GM12878 (cell line): ENCODE measurements around the gene RFX5. TPM values are rescaled to one million over a fixed set of nuclear protein-coding genes. Genes with fewer than 3 reads are reported as not detected.

Source experiments
- ATAC-seq: fragments of 200-7000 bp; cut with Tn5 transposase; 3 replicates; pipeline ENCODE4 v1.9.1; 2020; ENCODE audit warnings: mild to moderate bottlenecking, moderate library complexity
- BruUV-seq: library from RNA; stranded (reverse); fragments of 400-500 nt; replicated peaks from 2 replicates; lab custom pipeline; 2021; lab: Mats Ljungman, UMichigan
- CTCF ChIA-PET: fragments of 300-600 bp; sonication (Branson Sonifier 250); formaldehyde crosslinking; extraction: SDS; loops from one replicate; lab custom pipeline; 2021; ENCODE audit warnings: inconsistent platforms; lab: Yijun Ruan, JAX
- POLR2A ChIA-PET: fragments of 350-600 bp; formaldehyde crosslinking; extraction: SDS; loops from one replicate; lab custom pipeline; 2021; ENCODE audit warnings: inconsistent platforms; lab: Charles Lee
- RAD21 ChIA-PET: fragments of 300-600 bp; sonication (Branson Sonifier 250); formaldehyde crosslinking; loops from one replicate; lab custom pipeline; 2023; ENCODE audit warnings: antibody characterized with exemption; ENCODE audit not compliant: unreplicated experiment; lab: Charles Lee
- SMC1A ChIA-PET: fragments of 300-600 bp; sonication (Branson Sonifier 250); formaldehyde crosslinking; loops from one replicate; lab custom pipeline; 2023; ENCODE audit not compliant: unreplicated experiment, uncharacterized antibody; lab: Charles Lee
- DNase-seq: peaks from one replicate; pipeline ENCODE4 v3.0.0-alpha.2; 2011; ENCODE audit warnings: low read depth, low spot score
- FAIRE-seq: peaks from 3 replicates; lab custom pipeline; 2011; peaks lifted over from hg19 to GRCh38; lab: Jason Lieb, UNC
- H2AFZ ChIP-seq: 2 replicates; pipeline ENCODE4 v1.6.0; 2011; ENCODE audit warnings: low read depth, low read length, control low read depth; ENCODE audit not compliant: control insufficient read depth
- H3K27ac ChIP-seq: 2 replicates; pipeline ENCODE4 v1.5.1; 2011; ENCODE audit warnings: control low read depth; ENCODE audit not compliant: control insufficient read depth, insufficient read depth
- H3K27me3 ChIP-seq, 2 experiments: replicated peaks in 1 of 2; 2 replicates each; pipeline versions ENCODE4 v1.6.0 to v1.6.1; 2011; ENCODE audit warnings: low read length in 1 of 2; ENCODE audit not compliant: control insufficient read depth in 2 of 2, insufficient read depth in 2 of 2
- H3K36me3 ChIP-seq, 2 experiments: 2 replicates each; pipeline ENCODE4 v1.5.1; 2011; ENCODE audit warnings: low read length in 1 of 2; ENCODE audit not compliant: control insufficient read depth in 2 of 2, insufficient read depth in 2 of 2
- H3K4me1 ChIP-seq: 2 replicates; pipeline ENCODE4 v1.6.1; 2011; ENCODE audit warnings: mild to moderate bottlenecking, low read length, moderate library complexity, mixed read lengths; ENCODE audit not compliant: control insufficient read depth, insufficient read depth
- H3K4me2 ChIP-seq: 2 replicates; pipeline ENCODE4 v1.6.0; 2011; ENCODE audit warnings: control low read depth; ENCODE audit not compliant: control insufficient read depth, insufficient read depth
- H3K4me3 ChIP-seq: fragments of 200-600 bp; sonication (generic); 2 replicates; pipeline ENCODE4 v1.5.1; 2016
- H3K79me2 ChIP-seq: 2 replicates; pipeline ENCODE4 v1.6.0; 2011; ENCODE audit warnings: low read length; ENCODE audit not compliant: control insufficient read depth, insufficient read depth
- H3K9ac ChIP-seq: 2 replicates; pipeline ENCODE4 v1.8.0; 2011; ENCODE audit warnings: low read length, control low read depth, mixed read lengths; ENCODE audit not compliant: control insufficient read depth, insufficient read depth
- H3K9me3 ChIP-seq: replicated peaks from 3 replicates; pipeline ENCODE4 v1.5.1; 2011; ENCODE audit warnings: mild to moderate bottlenecking, low read length; ENCODE audit not compliant: control insufficient read depth, insufficient read depth
- H4K20me1 ChIP-seq: 2 replicates; pipeline ENCODE4 v1.6.0; 2011; ENCODE audit not compliant: control insufficient read depth, insufficient read depth
- CUX1 ChIP-seq: IDR thresholded peaks from 2 replicates; pipeline ENCODE4 v1.6.1; 2012; ENCODE audit warnings: improper control_type of control experiment, low read depth, low read length; ENCODE audit not compliant: insufficient replicate concordance
- WGBS: methylation state at CpG from one replicate; pipeline ENCODE4 v1.1.6; 2016; ENCODE audit warnings: low lambda C conversion rate; ENCODE audit not compliant: insufficient replicate concordance, insufficient coverage; ENCODE audit errors: missing lambda C conversion rate; 5-methylcytosine and 5-hydroxymethylcytosine counted together
- in situ Hi-C: fragments of 300-500 bp; cut with MboI; formaldehyde crosslinking; loops from 9 replicates; pipeline ENCODE4 v1.14.3; 2018; ENCODE audit warnings: mixed read lengths
- intact Hi-C: fragments of 100-400 bp; cut with micrococcal nuclease; formaldehyde crosslinking; loops from one replicate; pipeline ENCODE4 v1.14.2; 2022; ENCODE audit not compliant: unreplicated experiment
- polyA plus RNA-seq, 11 experiments: library from polyadenylated mRNA; depleted of rRNA in 4 of 11; unstranded in 6 of 11; stranded (reverse) in 5 of 11; fragments of >200 nt; fragmentation: Nextera tagmentation in 4 of 11; fragmentation: Illumina TruSeq in 1 of 11; extraction: Ambion mirVana in 4 of 11; extraction: Trizol in 1 of 11; gene quantifications; 1 replicate in 1 of 11; 2 replicates in 10 of 11; pipeline versions ENCODE4 v1.2.1 to v1.2.3, GENCODE V29; 2011 to 2016; ENCODE audit warnings: inconsistent platforms in 2 of 11, missing spikeins in 2 of 11, low read depth in 1 of 11
- total RNA-seq, 4 experiments: library from RNA; depleted of rRNA in 3 of 4; stranded (reverse); fragments of >200 nt in 3 of 4; fragmentation: Illumina TruSeq in 1 of 4; extraction: Trizol in 1 of 4; gene quantifications; 2 replicates each; pipeline versions ENCODE4 v1.2.1 to v1.2.3, GENCODE V29; 2013 to 2021

Gene RFX5
- total and polyA plus RNA-seq, 10 of the 15 experiments (the other 5 are each of a cell fraction or from before 2014, with no cell fraction given): 14.1 to 198 (median 124) TPM

GRCh38 chr1:151370211-151370911 is 23.3 kb upstream of the RFX5 start:
- no peak overlapping the region for H3K4me3 ChIP-seq
- no peak for TF ChIP-seq CUX1
- in situ Hi-C loops (no loop called here), intact Hi-C loops (no loop called here)
- H2AFZ ChIP-seq: no peak overlapping the region; the same call in 1 of the 2 replicates
- no peaks in the 10 kb centered on the region for H3K4me1 ChIP-seq
- no peaks in the 10 kb centered on the region for H4K20me1 ChIP-seq
- POLR2A ChIA-PET: interaction anchor here (0.6 to 1.4 kb wide), 3 partner anchors 29 to 43 kb away, joined by 3 read pairs; partner anchors contain the start of genes PI4KB and PSMB4
- no peaks in the 10 kb centered on the region for H3K27me3 ChIP-seq
- FAIRE-seq (no peak), DNase-seq (no peak), ATAC-seq (no peak; the same call in 1 of the 3 replicates)
- 49% methylated on average over 6 of the region's 6 CpGs for WGBS
- no peaks in the 10 kb centered on the region for H3K36me3 ChIP-seq
- H3K9me3 ChIP-seq: no peaks in the 10 kb centered on the region
- no TSS peak for BruUV-seq
- no peak overlapping the region for H3K9ac ChIP-seq
- no peak overlapping the region for H3K27ac ChIP-seq
- H3K79me2 ChIP-seq: no peaks in the 10 kb centered on the region
- CTCF ChIA-PET: interaction anchor here (0.8 to 1.3 kb wide), 4 partner anchors 14 to 30 kb away, joined by 3 read pairs; partner anchors contain the start of gene PSMB4
- SMC1A ChIA-PET: interaction anchor here (0.5 to 1.2 kb wide), 2 partner anchors 29 to 30 kb away, joined by 3 read pairs; partner anchors contain the start of gene PSMB4
- H3K4me2 ChIP-seq: no peak overlapping the region
- RAD21 ChIA-PET: interaction anchor here (1.1 kb wide), 1 partner anchor 15 kb away, joined by 3 read pairs; no protein-coding TSS in a partner anchor
